Sigmoid colon (tissue), 7 donors: Measurements from ENCODE around the gene PCBP3. TPM values are rescaled to one million over a fixed set of nuclear protein-coding genes. Genes with fewer than 3 reads are reported as not detected.

ENCODE experiments used
- DNase-seq: peaks from one replicate; pipeline ENCODE4 v3.0.0-alpha.2; 2019
- H3K27ac ChIP-seq, 4 donors: fragments of 200-600 bp; sonication (generic); one replicate each; pipeline ENCODE4 v1.5.1; 2016 to 2019; ENCODE audit warnings: mild to moderate bottlenecking in 1 of 4
- H3K27me3 ChIP-seq, 3 donors: fragments of 200-600 bp; sonication (generic); one replicate each; pipeline ENCODE4 v1.5.1; 2019; ENCODE audit warnings: mild to moderate bottlenecking in 1 of 3
- H3K36me3 ChIP-seq, 4 donors: fragments of 200-600 bp; sonication (generic); one replicate each; pipeline ENCODE4 v1.5.1; 2016 to 2019
- H3K4me1 ChIP-seq, 4 donors: fragments of 200-600 bp; sonication (generic); one replicate each; pipeline ENCODE4 v1.5.1; 2017 to 2019
- H3K4me3 ChIP-seq, 4 donors: fragments of 200-600 bp; sonication (generic); one replicate each; pipeline ENCODE4 v1.5.1; 2017 to 2019; ENCODE audit warnings: mild to moderate bottlenecking in 2 of 4, moderate library complexity in 1 of 4
- H3K9me3 ChIP-seq, 4 donors: fragments of 200-600 bp in 3 of 4; sonication (generic) in 3 of 4; one replicate each; pipeline versions ENCODE4 v1.5.1 to v1.6.1; 2013 to 2019
- EP300 ChIP-seq, 4 donors: sonication (generic); formaldehyde crosslinking; IDR thresholded peaks; one replicate each; pipeline ENCODE4 v1.6.1; 2017; ENCODE audit warnings: antibody characterized with exemption in 4 of 4
- POLR2A ChIP-seq, 2 donors: fragments of 450-650 bp; IDR thresholded peaks; one replicate each; pipeline ENCODE4 v1.6.1; 2016; ENCODE audit warnings: antibody characterized with exemption in 2 of 2, mild to moderate bottlenecking in 2 of 2, moderate library complexity in 2 of 2
- POLR2AphosphoS5 ChIP-seq, 4 donors: sonication (generic); formaldehyde crosslinking; IDR thresholded peaks; one replicate each; pipeline ENCODE4 v1.6.1; 2017; ENCODE audit warnings: antibody characterized with exemption in 4 of 4
- WGBS, 2 donors: extraction: QIAGEN DNeasy Blood & Tissue Kit; methylation state at CpG; one replicate each; pipeline ENCODE4 v1.1.7; 2013; 5-methylcytosine and 5-hydroxymethylcytosine counted together
- intact Hi-C: fragments of 100-400 bp; cut with DNase I; formaldehyde crosslinking; loops from one replicate; pipeline ENCODE4 v1.15.1; 2023
- polyA plus RNA-seq, 3 donors: library from polyadenylated mRNA; stranded (reverse); fragments of 200-250 nt; gene quantifications; one replicate each; pipeline ENCODE4 v1.2.3, GENCODE V29; 2013
- total RNA-seq, 4 donors: library from RNA; depleted of rRNA; stranded (reverse); fragments of >200 nt; gene quantifications; one replicate each; pipeline ENCODE4 v1.1.0, GENCODE V29; 2016
- TF ChIP-seq, protein P1 (sequence below), 4 experiments: fragments of 450-650 bp in 3 of 4; fragments of 200-600 bp in 1 of 4; IDR thresholded peaks; one replicate each; pipeline ENCODE4 v1.5.1; 2016 to 2019; ENCODE audit warnings: antibody characterized with exemption in 4 of 4, mild to moderate bottlenecking in 3 of 4, moderate library complexity in 2 of 4
- donor health status: healthy with polysubstance abuse.
- donor health status: Bipolar disorder and iron deficiency.
- donor health status: healthy.

Gene PCBP3
- total and polyA plus RNA-seq, 7 donors: 1.2 to 21.3 (median 8.2) TPM

DNA sequence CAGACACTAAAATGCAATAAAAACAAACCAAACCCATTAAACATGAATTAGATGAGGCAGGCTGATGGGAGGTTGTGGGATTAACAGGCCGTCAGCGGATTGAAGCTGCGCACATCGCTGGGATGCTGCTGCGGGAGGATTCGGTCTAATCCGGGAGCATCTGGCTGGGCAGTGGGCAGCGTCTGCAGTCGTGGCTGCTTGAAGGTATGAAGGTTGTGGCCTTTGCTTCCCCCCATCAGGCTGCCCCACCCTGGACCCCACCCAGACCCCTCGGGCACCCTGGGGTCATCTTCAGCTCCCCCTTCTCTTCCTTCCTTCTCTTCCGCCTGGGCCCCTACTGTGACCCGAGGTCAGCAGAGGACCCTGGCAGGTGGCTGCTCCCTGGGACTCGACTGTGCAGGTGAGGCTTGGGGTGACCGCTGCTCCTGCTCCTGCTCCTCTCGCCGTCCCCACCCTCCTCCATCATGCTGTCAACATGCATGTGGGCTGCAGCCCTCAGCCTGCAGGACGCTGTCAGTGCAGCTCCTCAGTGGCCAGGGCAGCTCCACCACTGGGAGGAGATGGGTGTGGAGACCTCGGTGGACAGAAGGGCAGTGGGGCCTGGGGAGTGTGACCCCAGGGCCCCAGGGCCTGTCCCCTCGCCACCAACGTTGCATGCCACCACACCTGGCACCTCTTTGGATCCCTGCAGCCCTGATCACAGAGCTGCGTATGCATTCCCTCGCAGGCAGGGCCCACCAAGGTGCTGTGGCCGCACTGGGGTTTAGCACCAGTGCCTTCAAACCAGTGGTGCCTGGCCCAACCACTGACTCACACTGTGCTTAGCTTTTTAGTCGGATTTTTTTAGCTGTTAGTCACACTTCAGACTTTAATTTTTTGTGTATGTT, 225.8 kb downstream of the PCBP3 start:
- Histone ChIP-seq H3K4me1 (peaks cover 0 to under 1% (median 0%) of the 10 kb centered on the region in 4 donors), H3K4me3 (no peak overlapping the region), H3K36me3 (no peaks in the 10 kb centered on the region), H3K9me3 (no peaks in the 10 kb centered on the region), H3K27ac (no peak overlapping the region), H3K27me3 (peaks cover 0 to 6% (median 0%) of the 10 kb centered on the region in 3 donors)
- peak; percentile 53 for DNase-seq
- intact Hi-C loops: no loop called here
- TF ChIP-seq POLR2A (IDR thresholded peaks at IDR 0.05) (no peak), EP300 (IDR thresholded peaks at IDR 0.05) (no peak), POLR2AphosphoS5 (IDR thresholded peaks at IDR 0.05) (no peak)
- TF ChIP-seq, protein P1, sequence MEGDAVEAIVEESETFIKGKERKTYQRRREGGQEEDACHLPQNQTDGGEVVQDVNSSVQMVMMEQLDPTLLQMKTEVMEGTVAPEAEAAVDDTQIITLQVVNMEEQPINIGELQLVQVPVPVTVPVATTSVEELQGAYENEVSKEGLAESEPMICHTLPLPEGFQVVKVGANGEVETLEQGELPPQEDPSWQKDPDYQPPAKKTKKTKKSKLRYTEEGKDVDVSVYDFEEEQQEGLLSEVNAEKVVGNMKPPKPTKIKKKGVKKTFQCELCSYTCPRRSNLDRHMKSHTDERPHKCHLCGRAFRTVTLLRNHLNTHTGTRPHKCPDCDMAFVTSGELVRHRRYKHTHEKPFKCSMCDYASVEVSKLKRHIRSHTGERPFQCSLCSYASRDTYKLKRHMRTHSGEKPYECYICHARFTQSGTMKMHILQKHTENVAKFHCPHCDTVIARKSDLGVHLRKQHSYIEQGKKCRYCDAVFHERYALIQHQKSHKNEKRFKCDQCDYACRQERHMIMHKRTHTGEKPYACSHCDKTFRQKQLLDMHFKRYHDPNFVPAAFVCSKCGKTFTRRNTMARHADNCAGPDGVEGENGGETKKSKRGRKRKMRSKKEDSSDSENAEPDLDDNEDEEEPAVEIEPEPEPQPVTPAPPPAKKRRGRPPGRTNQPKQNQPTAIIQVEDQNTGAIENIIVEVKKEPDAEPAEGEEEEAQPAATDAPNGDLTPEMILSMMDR (IDR thresholded peaks at IDR 0.05): no peak
- whole genome bisulfite sequencing, 2 donors: 79 to 84% methylated on average over 24 of the region's 24 CpGs

DNA sequence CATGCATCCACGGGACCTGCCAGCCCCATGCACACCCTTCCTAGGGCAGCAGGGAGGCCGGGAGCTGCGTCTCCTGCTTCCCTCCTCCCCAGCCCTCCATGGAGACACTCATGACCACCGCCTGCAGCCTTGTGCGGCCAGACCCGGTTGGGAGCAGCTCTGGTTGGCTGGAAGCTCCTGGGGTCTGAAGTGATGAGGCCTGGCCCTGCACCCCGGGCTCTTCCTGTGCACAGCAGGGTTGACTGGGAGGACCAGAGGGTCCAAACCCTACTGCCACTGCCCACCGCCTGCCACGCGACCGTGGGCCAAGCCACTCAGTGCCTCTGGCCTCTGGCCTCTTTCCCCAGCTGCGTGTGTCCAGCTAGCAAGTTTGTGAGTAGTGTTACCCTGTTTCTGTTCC, 226.9 kb downstream of the PCBP3 start:
- DNase-seq: peak; percentile 39
- Histone ChIP-seq H3K4me3 (no peak overlapping the region), H3K36me3 (no peaks in the 10 kb centered on the region), H3K4me1 (peaks cover 0 to 11% (median 8%) of the 10 kb centered on the region in 4 donors), H3K27ac (no peak overlapping the region), H3K9me3 (no peaks in the 10 kb centered on the region), H3K27me3 (peaks cover 0 to 6% (median 0%) of the 10 kb centered on the region in 3 donors)
- WGBS, 2 donors: 80 to 89% methylated on average over 12 of the region's 12 CpGs
- TF ChIP-seq, protein P1 (IDR thresholded peaks at IDR 0.05): no peak
- intact Hi-C loops: no loop called here

DNA sequence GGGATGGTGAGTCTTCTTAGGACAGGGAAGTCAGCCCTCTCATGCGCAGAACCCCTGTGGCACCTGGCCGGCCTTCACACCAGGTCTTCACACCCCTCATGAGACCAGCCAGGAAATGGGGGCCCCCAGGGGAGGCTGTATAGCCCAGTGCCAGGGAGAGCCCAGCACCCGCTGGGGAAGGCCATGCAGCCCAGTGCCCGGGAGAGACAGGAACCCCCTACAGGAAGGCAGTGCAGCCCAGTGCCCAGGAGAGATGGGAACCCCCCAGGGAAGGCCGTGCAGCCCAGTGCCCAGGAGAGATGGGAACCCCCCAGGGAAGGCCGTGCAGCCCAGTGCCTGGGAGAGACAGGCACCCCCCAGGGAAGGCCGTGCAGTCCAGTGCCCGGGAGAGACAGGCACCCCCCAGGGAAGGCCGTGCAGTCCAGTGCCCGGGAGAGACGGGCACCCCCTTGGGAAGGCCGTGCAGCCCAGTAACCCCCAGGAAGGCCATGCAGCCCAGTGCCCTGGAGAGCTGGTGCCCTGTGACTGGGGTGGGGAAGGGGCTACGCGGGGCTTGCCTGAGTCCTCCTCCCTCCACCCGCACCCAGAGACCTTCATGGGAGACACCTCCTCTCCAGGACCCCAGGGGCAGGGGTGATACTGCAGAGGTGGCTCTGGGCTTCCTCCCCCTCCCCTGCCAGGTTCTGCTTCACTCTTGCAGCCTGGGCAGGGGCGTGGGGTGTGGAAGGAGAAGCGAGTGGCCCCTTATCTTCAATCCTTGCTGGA, 227.5 kb downstream of the PCBP3 start:
- Histone ChIP-seq H3K9me3 (no peaks in the 10 kb centered on the region), H3K4me3 (no peak overlapping the region), H3K27ac (no peak overlapping the region), H3K27me3 (peaks cover 0 to 6% (median 0%) of the 10 kb centered on the region in 3 donors), H3K36me3 (no peaks in the 10 kb centered on the region), H3K4me1 (peaks cover 0 to 11% (median 9%) of the 10 kb centered on the region in 4 donors)
- intact Hi-C loops: no loop called here
- 79 to 81% methylated on average over 17 of the region's 17 CpGs for WGBS, 2 donors
- peak; percentile 50 for DNase-seq
- no peak for TF ChIP-seq POLR2A (IDR thresholded peaks at IDR 0.05)
- no peak for TF ChIP-seq EP300 (IDR thresholded peaks at IDR 0.05)
- TF ChIP-seq POLR2AphosphoS5 (IDR thresholded peaks at IDR 0.05): no peak
- TF ChIP-seq, protein P1 (IDR thresholded peaks at IDR 0.05): no peak

DNA sequence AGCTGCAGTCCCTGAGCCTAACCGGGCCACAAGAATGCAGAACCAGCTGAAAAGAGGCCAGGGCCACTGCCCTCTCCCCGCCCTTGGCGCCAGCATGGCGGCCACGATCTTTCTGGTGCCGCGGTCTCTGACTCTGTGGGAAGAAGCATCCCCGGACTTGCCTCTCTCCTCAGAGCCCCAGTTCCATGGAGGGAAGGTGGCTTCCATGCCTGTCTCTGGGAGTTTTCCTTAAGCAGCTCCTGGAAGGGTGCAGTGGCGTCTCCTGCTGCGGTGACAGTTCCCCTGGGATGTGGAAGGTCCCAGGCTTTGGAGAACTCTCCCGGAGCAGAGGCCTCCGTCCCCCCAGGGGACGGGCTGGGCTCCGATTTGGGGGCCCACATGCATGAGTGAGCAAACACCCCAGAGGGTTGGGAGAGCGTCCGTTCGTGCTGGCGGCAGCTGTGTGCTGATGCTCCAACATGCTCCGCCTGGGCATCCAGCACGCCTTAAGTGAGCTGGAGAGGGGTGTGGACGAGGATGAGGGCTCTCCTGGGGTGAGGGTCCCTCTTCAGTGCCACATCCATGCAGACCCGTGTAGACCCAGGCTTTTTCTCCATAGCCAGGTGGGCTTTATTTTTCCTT, 228.2 kb downstream of the PCBP3 start:
- intact Hi-C loops: no loop called here
- Histone ChIP-seq H3K27me3 (peaks cover 0 to 6% (median 0%) of the 10 kb centered on the region in 3 donors), H3K27ac (no peak overlapping the region), H3K36me3 (no peaks in the 10 kb centered on the region), H3K4me1 (peaks cover 0 to 11% (median 9%) of the 10 kb centered on the region in 4 donors), H3K9me3 (no peaks in the 10 kb centered on the region), H3K4me3 (no peak overlapping the region)
- TF ChIP-seq, protein P1 (IDR thresholded peaks at IDR 0.05): no peak
- TF ChIP-seq EP300 (IDR thresholded peaks at IDR 0.05) (no peak), POLR2AphosphoS5 (IDR thresholded peaks at IDR 0.05) (no peak), POLR2A (IDR thresholded peaks at IDR 0.05) (no peak)
- peak; percentile 50 for DNase-seq
- 83 to 87% methylated on average over 22 of the region's 22 CpGs for WGBS, 2 donors
